GM23338 (cell line): Measurements from ENCODE around the gene NRG3. TPM values are rescaled to one million over a fixed set of nuclear protein-coding genes. Genes with fewer than 3 reads are reported as not detected.

Experiments used
- CTCF ChIP-seq, 2 experiments: fragments of 200-600 bp in 1 of 2; sonication (generic) in 1 of 2; conservative IDR thresholded peaks; 2 replicates each; pipeline versions ENCODE4 v1.5.1 to v1.6.1; 2016 to 2017; ENCODE audit warnings: antibody characterized with exemption in 2 of 2, low read depth in 2 of 2, mild to moderate bottlenecking in 2 of 2, moderate library complexity in 1 of 2
- JUNB ChIP-seq: IDR thresholded peaks from one replicate; pipeline ENCODE4 v1.6.1; 2016; ENCODE audit warnings: antibody characterized with exemption; ENCODE audit not compliant: unreplicated experiment
- NANOG ChIP-seq: IDR thresholded peaks from 2 replicates; pipeline ENCODE4 v1.6.1; 2016; ENCODE audit warnings: antibody characterized with exemption, borderline replicate concordance
- REST ChIP-seq: IDR thresholded peaks from one replicate; pipeline ENCODE4 v1.6.1; 2018; ENCODE audit warnings: antibody characterized with exemption; ENCODE audit not compliant: unreplicated experiment
- STAT1 ChIP-seq: IDR thresholded peaks from one replicate; pipeline ENCODE4 v1.6.1; 2016; ENCODE audit warnings: antibody characterized with exemption; ENCODE audit not compliant: unreplicated experiment
- ZNF114 ChIP-seq: fragments of 250-450 bp; sonication (Bioruptor Pico); IDR thresholded peaks from 2 replicates; pipeline ENCODE4 v1.5.0; 2020; ENCODE audit warnings: mild to moderate bottlenecking, moderate library complexity
- ZNF462 ChIP-seq: fragments of 250-450 bp; sonication (Bioruptor Pico); IDR thresholded peaks from 2 replicates; pipeline ENCODE4 v1.5.0; 2020; ENCODE audit warnings: mild to moderate bottlenecking, moderate library complexity
- polyA plus RNA-seq: library from polyadenylated mRNA; unstranded; fragments of >200 nt; fragmentation: Nextera tagmentation; extraction: Ambion mirVana; gene quantifications from 2 replicates; pipeline ENCODE4 v1.2.1, GENCODE V29; 2016
- total RNA-seq: library from RNA; depleted of rRNA; stranded (reverse); fragments of >200 nt; shearing (Covaris generic); gene quantifications from 2 replicates; pipeline ENCODE4 v1.2.3, GENCODE V29; 2014

NRG3 gene
- total and polyA plus RNA-seq, 2 experiments from 2014 or later: 1.9 to 3.9 TPM

GRCh38 chr10:83007510-83007909 is 1132.5 kb downstream of the NRG3 start (continued):
- TF ChIP-seq ZNF462 (CRISPR knock-in tag) (no peak), JUNB (no peak), NANOG (no peak), REST (no peak), ZNF114 (CRISPR knock-in tag) (no peak), CTCF (conservative IDR thresholded peaks at IDR 0.05; ENCODE audit: low read depth in 2 of 2) (no peak), STAT1 (no peak)
